WTC11 (cell line): ENCODE data around the gene DYNC2LI1. TPM values are rescaled to one million over a fixed set of nuclear protein-coding genes. Genes with fewer than 3 reads are reported as not detected.

Experiments used
- ATAC-seq: fragments of 200-7000 bp; cut with Tn5 transposase; 2 replicates; pipeline ENCODE4 v1.10.0; 2021; ENCODE audit warnings: mild to moderate bottlenecking, moderate library complexity
- CTCF ChIA-PET: fragments of 300-600 bp; sonication (Branson Sonifier 250); formaldehyde crosslinking; loops from one replicate; lab custom pipeline; 2021; ENCODE audit warnings: antibody characterized with exemption; lab: Charles Lee
- POLR2A ChIA-PET: fragments of 350-600 bp; sonication (Branson Sonifier 250); formaldehyde crosslinking; loops from one replicate; lab custom pipeline; 2021; ENCODE audit warnings: antibody characterized with exemption; lab: Charles Lee
- DNase-seq: peaks from one replicate; pipeline ENCODE4 v3.0.0; 2021; ENCODE audit warnings: low spot score
- H3K27ac Mint-ChIP-seq: 2 replicates; pipeline ENCODE4 v1.8.0; 2021; ENCODE audit warnings: mixed read lengths
- H3K27me3 Mint-ChIP-seq: 2 replicates; pipeline ENCODE4 v1.8.0; 2021; ENCODE audit warnings: low read depth, mild to moderate bottlenecking, moderate library complexity, mixed read lengths
- H3K36me3 Mint-ChIP-seq: 2 replicates; pipeline ENCODE4 v1.8.0; 2021; ENCODE audit warnings: mixed read lengths
- H3K4me1 Mint-ChIP-seq: 2 replicates; pipeline ENCODE4 v1.8.0; 2022; ENCODE audit warnings: mixed read lengths
- H3K4me3 Mint-ChIP-seq: 2 replicates; pipeline ENCODE4 v1.8.0; 2021; ENCODE audit warnings: mild to moderate bottlenecking, moderate library complexity, mixed read lengths
- H3K9me3 Mint-ChIP-seq: 2 replicates; pipeline ENCODE4 v1.8.0; 2021; ENCODE audit warnings: mixed read lengths
- CBFB ChIP-seq: sonication (generic); formaldehyde crosslinking; IDR thresholded peaks from 2 replicates; pipeline ENCODE4 v1.8.1; 2022; ENCODE audit warnings: mild to moderate bottlenecking, low read depth, missing genetic modification reagents
- ESRRA ChIP-seq: sonication (generic); formaldehyde crosslinking; IDR thresholded peaks from 2 replicates; pipeline ENCODE4 v1.8.1; 2022; ENCODE audit warnings: mild to moderate bottlenecking, missing genetic modification reagents, borderline replicate concordance
- FOXJ3 ChIP-seq: sonication (generic); formaldehyde crosslinking; IDR thresholded peaks from 2 replicates; pipeline ENCODE4 v1.9.0; 2021; ENCODE audit warnings: missing genetic modification reagents, mild to moderate bottlenecking, borderline replicate concordance
- FOXK1 ChIP-seq: sonication (generic); formaldehyde crosslinking; IDR thresholded peaks from 2 replicates; pipeline ENCODE4 v1.8.0; 2022; ENCODE audit warnings: mild to moderate bottlenecking, moderate library complexity, missing genetic modification reagents
- GABPB1 ChIP-seq: sonication (generic); formaldehyde crosslinking; IDR thresholded peaks from 2 replicates; pipeline ENCODE4 v1.8.1; 2023; ENCODE audit warnings: mild to moderate bottlenecking, missing genetic modification reagents
- IRF2 ChIP-seq: sonication (generic); formaldehyde crosslinking; IDR thresholded peaks from 2 replicates; pipeline ENCODE4 v1.8.0; 2022; ENCODE audit warnings: low read depth, missing genetic modification reagents, borderline replicate concordance
- NR2C2 ChIP-seq: sonication (generic); formaldehyde crosslinking; IDR thresholded peaks from 2 replicates; pipeline ENCODE4 v1.8.0; 2022; ENCODE audit warnings: mild to moderate bottlenecking, missing genetic modification reagents
- NR3C1 ChIP-seq: sonication (generic); formaldehyde crosslinking; conservative IDR thresholded peaks from 2 replicates; pipeline ENCODE4 v1.8.1; 2023; ENCODE audit warnings: low read depth, mild to moderate bottlenecking, missing genetic modification reagents
- SP1 ChIP-seq: sonication (generic); formaldehyde crosslinking; conservative IDR thresholded peaks from 2 replicates; pipeline ENCODE4 v1.8.1; 2022; ENCODE audit warnings: missing genetic modification reagents
- TEAD4 ChIP-seq: sonication (generic); formaldehyde crosslinking; IDR thresholded peaks from 2 replicates; pipeline ENCODE4 v1.8.0; 2022; ENCODE audit warnings: mild to moderate bottlenecking, missing genetic modification reagents
- ZNF219 ChIP-seq: sonication (generic); formaldehyde crosslinking; IDR thresholded peaks from 2 replicates; pipeline ENCODE4 v1.8.0; 2023; ENCODE audit warnings: missing genetic modification reagents, mild to moderate bottlenecking, borderline replicate concordance
- total RNA-seq: library from RNA; stranded (reverse); gene quantifications from 3 replicates; pipeline ENCODE4 v1.2.3, GENCODE V29; 2021
- TF ChIP-seq, protein P1 (sequence below): sonication (generic); formaldehyde crosslinking; IDR thresholded peaks from 2 replicates; pipeline ENCODE4 v1.8.0; 2023; ENCODE audit warnings: missing genetic modification reagents, mild to moderate bottlenecking, borderline replicate concordance
- TF ChIP-seq, protein P2 (sequence below): sonication (generic); formaldehyde crosslinking; IDR thresholded peaks from 2 replicates; pipeline ENCODE4 v1.8.1; 2022; ENCODE audit warnings: low read depth, missing genetic modification reagents, borderline replicate concordance
- TF ChIP-seq, protein P3 (sequence below): sonication (generic); formaldehyde crosslinking; IDR thresholded peaks from 2 replicates; pipeline ENCODE4 v1.8.0; 2023; ENCODE audit warnings: mild to moderate bottlenecking, missing genetic modification reagents
- TF ChIP-seq, protein P4 (sequence below): sonication (generic); formaldehyde crosslinking; conservative IDR thresholded peaks from 2 replicates; pipeline ENCODE4 v1.8.1; 2023; ENCODE audit warnings: mild to moderate bottlenecking, low read depth, missing genetic modification reagents, moderate library complexity
- TF ChIP-seq, protein P5 (sequence below): sonication (generic); formaldehyde crosslinking; IDR thresholded peaks from 2 replicates; pipeline ENCODE4 v1.8.1; 2022; ENCODE audit warnings: missing genetic modification reagents, borderline replicate concordance
- TF ChIP-seq, protein P6 (sequence below): fragments of 250-450 bp; sonication (Bioruptor Pico); IDR thresholded peaks from 2 replicates; pipeline ENCODE4 v2.1.2; 2022; ENCODE audit warnings: mild to moderate bottlenecking, moderate library complexity
- TF ChIP-seq, protein P7 (sequence below): sonication (generic); formaldehyde crosslinking; IDR thresholded peaks from 2 replicates; pipeline ENCODE4 v1.8.0; 2022; ENCODE audit warnings: mild to moderate bottlenecking, missing genetic modification reagents
- TF ChIP-seq, protein P8 (sequence below): sonication (generic); formaldehyde crosslinking; IDR thresholded peaks from 2 replicates; pipeline ENCODE4 v1.8.1; 2023; ENCODE audit warnings: mild to moderate bottlenecking, missing genetic modification reagents

The DYNC2LI1 gene
- total RNA-seq, 1 experiment from 2014 or later: 7.0 TPM

DNA sequence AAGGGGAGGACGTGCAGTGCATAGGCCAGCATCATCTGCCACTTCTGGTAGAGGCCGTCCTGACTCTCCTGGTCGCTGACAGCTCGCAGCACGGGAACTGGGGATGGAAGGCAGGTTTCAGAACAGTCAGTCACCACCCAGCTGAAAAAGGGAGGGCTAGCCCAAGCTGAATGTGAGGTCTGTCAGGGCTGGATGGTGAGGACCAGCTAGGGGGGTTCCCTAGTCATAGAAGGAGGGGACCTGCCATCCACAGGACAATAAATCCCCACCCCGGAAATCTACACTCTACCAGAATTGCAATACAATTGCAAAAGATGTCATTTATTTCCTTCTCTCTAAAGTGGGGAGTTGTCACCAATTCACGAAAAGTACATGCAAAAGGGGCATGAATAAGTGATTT, 49.0 kb downstream of the DYNC2LI1 start:
- no peak for ATAC-seq
- POLR2A ChIA-PET: interaction anchor here (0.6 kb wide), 1 partner anchor 1148 kb away, joined by 3 read pairs; no protein-coding TSS in a partner anchor
- H3K27ac Mint-ChIP-seq: no peak overlapping the region
- H3K4me3 Mint-ChIP-seq: no peak overlapping the region
- no peaks in the 10 kb centered on the region; the same call in 1 of the 2 replicates for H3K9me3 Mint-ChIP-seq
- CTCF ChIA-PET: interaction anchor here (0.6 to 0.7 kb wide), 2 partner anchors 24 to 225 kb away, joined by 4 to 5 read pairs; no protein-coding TSS in a partner anchor
- H3K4me1 Mint-ChIP-seq: peaks cover 6% of the 10 kb centered on the region
- DNase-seq: no peak
- no peaks in the 10 kb centered on the region for H3K36me3 Mint-ChIP-seq
- H3K27me3 Mint-ChIP-seq: peaks cover 2% of the 10 kb centered on the region; the same call in 1 of the 2 replicates
- TF ChIP-seq, protein P1, sequence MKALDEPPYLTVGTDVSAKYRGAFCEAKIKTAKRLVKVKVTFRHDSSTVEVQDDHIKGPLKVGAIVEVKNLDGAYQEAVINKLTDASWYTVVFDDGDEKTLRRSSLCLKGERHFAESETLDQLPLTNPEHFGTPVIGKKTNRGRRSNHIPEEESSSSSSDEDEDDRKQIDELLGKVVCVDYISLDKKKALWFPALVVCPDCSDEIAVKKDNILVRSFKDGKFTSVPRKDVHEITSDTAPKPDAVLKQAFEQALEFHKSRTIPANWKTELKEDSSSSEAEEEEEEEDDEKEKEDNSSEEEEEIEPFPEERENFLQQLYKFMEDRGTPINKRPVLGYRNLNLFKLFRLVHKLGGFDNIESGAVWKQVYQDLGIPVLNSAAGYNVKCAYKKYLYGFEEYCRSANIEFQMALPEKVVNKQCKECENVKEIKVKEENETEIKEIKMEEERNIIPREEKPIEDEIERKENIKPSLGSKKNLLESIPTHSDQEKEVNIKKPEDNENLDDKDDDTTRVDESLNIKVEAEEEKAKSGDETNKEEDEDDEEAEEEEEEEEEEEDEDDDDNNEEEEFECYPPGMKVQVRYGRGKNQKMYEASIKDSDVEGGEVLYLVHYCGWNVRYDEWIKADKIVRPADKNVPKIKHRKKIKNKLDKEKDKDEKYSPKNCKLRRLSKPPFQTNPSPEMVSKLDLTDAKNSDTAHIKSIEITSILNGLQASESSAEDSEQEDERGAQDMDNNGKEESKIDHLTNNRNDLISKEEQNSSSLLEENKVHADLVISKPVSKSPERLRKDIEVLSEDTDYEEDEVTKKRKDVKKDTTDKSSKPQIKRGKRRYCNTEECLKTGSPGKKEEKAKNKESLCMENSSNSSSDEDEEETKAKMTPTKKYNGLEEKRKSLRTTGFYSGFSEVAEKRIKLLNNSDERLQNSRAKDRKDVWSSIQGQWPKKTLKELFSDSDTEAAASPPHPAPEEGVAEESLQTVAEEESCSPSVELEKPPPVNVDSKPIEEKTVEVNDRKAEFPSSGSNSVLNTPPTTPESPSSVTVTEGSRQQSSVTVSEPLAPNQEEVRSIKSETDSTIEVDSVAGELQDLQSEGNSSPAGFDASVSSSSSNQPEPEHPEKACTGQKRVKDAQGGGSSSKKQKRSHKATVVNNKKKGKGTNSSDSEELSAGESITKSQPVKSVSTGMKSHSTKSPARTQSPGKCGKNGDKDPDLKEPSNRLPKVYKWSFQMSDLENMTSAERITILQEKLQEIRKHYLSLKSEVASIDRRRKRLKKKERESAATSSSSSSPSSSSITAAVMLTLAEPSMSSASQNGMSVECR (CRISPR knock-in tag): no peak
- TF ChIP-seq, protein P2, sequence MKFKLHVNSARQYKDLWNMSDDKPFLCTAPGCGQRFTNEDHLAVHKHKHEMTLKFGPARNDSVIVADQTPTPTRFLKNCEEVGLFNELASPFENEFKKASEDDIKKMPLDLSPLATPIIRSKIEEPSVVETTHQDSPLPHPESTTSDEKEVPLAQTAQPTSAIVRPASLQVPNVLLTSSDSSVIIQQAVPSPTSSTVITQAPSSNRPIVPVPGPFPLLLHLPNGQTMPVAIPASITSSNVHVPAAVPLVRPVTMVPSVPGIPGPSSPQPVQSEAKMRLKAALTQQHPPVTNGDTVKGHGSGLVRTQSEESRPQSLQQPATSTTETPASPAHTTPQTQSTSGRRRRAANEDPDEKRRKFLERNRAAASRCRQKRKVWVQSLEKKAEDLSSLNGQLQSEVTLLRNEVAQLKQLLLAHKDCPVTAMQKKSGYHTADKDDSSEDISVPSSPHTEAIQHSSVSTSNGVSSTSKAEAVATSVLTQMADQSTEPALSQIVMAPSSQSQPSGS: no peak
- TF ChIP-seq, protein P3, sequence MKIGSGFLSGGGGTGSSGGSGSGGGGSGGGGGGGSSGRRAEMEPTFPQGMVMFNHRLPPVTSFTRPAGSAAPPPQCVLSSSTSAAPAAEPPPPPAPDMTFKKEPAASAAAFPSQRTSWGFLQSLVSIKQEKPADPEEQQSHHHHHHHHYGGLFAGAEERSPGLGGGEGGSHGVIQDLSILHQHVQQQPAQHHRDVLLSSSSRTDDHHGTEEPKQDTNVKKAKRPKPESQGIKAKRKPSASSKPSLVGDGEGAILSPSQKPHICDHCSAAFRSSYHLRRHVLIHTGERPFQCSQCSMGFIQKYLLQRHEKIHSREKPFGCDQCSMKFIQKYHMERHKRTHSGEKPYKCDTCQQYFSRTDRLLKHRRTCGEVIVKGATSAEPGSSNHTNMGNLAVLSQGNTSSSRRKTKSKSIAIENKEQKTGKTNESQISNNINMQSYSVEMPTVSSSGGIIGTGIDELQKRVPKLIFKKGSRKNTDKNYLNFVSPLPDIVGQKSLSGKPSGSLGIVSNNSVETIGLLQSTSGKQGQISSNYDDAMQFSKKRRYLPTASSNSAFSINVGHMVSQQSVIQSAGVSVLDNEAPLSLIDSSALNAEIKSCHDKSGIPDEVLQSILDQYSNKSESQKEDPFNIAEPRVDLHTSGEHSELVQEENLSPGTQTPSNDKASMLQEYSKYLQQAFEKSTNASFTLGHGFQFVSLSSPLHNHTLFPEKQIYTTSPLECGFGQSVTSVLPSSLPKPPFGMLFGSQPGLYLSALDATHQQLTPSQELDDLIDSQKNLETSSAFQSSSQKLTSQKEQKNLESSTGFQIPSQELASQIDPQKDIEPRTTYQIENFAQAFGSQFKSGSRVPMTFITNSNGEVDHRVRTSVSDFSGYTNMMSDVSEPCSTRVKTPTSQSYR (CRISPR knock-in tag): no peak
- TF ChIP-seq, protein P4, sequence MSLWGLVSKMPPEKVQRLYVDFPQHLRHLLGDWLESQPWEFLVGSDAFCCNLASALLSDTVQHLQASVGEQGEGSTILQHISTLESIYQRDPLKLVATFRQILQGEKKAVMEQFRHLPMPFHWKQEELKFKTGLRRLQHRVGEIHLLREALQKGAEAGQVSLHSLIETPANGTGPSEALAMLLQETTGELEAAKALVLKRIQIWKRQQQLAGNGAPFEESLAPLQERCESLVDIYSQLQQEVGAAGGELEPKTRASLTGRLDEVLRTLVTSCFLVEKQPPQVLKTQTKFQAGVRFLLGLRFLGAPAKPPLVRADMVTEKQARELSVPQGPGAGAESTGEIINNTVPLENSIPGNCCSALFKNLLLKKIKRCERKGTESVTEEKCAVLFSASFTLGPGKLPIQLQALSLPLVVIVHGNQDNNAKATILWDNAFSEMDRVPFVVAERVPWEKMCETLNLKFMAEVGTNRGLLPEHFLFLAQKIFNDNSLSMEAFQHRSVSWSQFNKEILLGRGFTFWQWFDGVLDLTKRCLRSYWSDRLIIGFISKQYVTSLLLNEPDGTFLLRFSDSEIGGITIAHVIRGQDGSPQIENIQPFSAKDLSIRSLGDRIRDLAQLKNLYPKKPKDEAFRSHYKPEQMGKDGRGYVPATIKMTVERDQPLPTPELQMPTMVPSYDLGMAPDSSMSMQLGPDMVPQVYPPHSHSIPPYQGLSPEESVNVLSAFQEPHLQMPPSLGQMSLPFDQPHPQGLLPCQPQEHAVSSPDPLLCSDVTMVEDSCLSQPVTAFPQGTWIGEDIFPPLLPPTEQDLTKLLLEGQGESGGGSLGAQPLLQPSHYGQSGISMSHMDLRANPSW: no peak
- TF ChIP-seq GABPB1 (CRISPR knock-in tag) (no peak), FOXJ3 (CRISPR knock-in tag) (no peak), SP1 (CRISPR knock-in tag) (no peak), ZNF219 (no peak), IRF2 (CRISPR knock-in tag) (no peak), TEAD4 (CRISPR knock-in tag) (no peak), ESRRA (CRISPR knock-in tag) (no peak), FOXK1 (CRISPR knock-in tag) (no peak), NR3C1 (CRISPR knock-in tag) (no peak), NR2C2 (CRISPR knock-in tag) (no peak), CBFB (CRISPR knock-in tag) (no peak)
- TF ChIP-seq, protein P5, sequence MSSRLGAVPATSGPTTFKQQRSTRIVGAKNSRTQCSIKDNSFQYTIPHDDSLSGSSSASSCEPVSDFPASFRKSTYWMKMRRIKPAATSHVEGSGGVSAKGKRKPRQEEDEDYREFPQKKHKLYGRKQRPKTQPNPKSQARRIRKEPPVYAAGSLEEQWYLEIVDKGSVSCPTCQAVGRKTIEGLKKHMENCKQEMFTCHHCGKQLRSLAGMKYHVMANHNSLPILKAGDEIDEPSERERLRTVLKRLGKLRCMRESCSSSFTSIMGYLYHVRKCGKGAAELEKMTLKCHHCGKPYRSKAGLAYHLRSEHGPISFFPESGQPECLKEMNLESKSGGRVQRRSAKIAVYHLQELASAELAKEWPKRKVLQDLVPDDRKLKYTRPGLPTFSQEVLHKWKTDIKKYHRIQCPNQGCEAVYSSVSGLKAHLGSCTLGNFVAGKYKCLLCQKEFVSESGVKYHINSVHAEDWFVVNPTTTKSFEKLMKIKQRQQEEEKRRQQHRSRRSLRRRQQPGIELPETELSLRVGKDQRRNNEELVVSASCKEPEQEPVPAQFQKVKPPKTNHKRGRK (CRISPR knock-in tag): no peak
- TF ChIP-seq, protein P6, sequence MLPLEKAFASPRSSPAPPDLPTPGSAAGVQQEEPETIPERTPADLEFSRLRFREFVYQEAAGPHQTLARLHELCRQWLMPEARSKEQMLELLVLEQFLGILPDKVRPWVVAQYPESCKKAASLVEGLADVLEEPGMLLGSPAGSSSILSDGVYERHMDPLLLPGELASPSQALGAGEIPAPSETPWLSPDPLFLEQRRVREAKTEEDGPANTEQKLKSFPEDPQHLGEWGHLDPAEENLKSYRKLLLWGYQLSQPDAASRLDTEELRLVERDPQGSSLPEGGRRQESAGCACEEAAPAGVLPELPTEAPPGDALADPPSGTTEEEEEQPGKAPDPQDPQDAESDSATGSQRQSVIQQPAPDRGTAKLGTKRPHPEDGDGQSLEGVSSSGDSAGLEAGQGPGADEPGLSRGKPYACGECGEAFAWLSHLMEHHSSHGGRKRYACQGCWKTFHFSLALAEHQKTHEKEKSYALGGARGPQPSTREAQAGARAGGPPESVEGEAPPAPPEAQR (CRISPR knock-in tag): no peak
- TF ChIP-seq, protein P7, sequence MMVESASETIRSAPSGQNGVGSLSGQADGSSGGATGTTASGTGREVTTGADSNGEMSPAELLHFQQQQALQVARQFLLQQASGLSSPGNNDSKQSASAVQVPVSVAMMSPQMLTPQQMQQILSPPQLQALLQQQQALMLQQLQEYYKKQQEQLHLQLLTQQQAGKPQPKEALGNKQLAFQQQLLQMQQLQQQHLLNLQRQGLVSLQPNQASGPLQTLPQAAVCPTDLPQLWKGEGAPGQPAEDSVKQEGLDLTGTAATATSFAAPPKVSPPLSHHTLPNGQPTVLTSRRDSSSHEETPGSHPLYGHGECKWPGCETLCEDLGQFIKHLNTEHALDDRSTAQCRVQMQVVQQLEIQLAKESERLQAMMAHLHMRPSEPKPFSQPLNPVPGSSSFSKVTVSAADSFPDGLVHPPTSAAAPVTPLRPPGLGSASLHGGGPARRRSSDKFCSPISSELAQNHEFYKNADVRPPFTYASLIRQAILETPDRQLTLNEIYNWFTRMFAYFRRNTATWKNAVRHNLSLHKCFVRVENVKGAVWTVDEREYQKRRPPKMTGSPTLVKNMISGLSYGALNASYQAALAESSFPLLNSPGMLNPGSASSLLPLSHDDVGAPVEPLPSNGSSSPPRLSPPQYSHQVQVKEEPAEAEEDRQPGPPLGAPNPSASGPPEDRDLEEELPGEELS: no peak
- TF ChIP-seq, protein P8, sequence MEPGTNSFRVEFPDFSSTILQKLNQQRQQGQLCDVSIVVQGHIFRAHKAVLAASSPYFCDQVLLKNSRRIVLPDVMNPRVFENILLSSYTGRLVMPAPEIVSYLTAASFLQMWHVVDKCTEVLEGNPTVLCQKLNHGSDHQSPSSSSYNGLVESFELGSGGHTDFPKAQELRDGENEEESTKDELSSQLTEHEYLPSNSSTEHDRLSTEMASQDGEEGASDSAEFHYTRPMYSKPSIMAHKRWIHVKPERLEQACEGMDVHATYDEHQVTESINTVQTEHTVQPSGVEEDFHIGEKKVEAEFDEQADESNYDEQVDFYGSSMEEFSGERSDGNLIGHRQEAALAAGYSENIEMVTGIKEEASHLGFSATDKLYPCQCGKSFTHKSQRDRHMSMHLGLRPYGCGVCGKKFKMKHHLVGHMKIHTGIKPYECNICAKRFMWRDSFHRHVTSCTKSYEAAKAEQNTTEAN (CRISPR knock-in tag): no peak
